IPS DF 6.9 (cell line): ENCODE measurements around the gene NDUFS6.

ENCODE experiments used
- DNase-seq: peaks from one replicate; pipeline ENCODE4 v3.0.0-alpha.2; 2013; ENCODE audit warnings: low read depth, low spot score
- H3K27ac ChIP-seq: one replicate; pipeline ENCODE4 v1.5.1; 2013; ENCODE audit warnings: low read length, control low read depth
- H3K27me3 ChIP-seq: 2 replicates; pipeline ENCODE4 v1.6.1; 2013; ENCODE audit warnings: mild to moderate bottlenecking, low read length; ENCODE audit not compliant: control insufficient read depth, insufficient read depth
- H3K36me3 ChIP-seq: 2 replicates; pipeline ENCODE4 v1.6.1; 2013; ENCODE audit warnings: low read length; ENCODE audit not compliant: control insufficient read depth, insufficient read depth
- H3K4me1 ChIP-seq: 2 replicates; pipeline ENCODE4 v1.6.1; 2013; ENCODE audit warnings: low read length; ENCODE audit not compliant: control insufficient read depth, insufficient read depth
- H3K4me3 ChIP-seq: 2 replicates; pipeline ENCODE4 v1.5.1; 2013; ENCODE audit warnings: mild to moderate bottlenecking, low read length
- H3K9me3 ChIP-seq: 2 replicates; pipeline ENCODE4 v1.6.1; 2013; ENCODE audit warnings: low read length, inconsistent platforms; ENCODE audit not compliant: control insufficient read depth, insufficient read depth
- WGBS: extraction: QIAGEN DNeasy Blood & Tissue Kit; methylation state at CpG from one replicate; pipeline ENCODE4 v1.1.7; 2013; ENCODE audit warnings: mixed read lengths, missing lambda C conversion rate; ENCODE audit not compliant: insufficient read length, insufficient coverage; 5-methylcytosine and 5-hydroxymethylcytosine counted together

NDUFS6 gene

DNA sequence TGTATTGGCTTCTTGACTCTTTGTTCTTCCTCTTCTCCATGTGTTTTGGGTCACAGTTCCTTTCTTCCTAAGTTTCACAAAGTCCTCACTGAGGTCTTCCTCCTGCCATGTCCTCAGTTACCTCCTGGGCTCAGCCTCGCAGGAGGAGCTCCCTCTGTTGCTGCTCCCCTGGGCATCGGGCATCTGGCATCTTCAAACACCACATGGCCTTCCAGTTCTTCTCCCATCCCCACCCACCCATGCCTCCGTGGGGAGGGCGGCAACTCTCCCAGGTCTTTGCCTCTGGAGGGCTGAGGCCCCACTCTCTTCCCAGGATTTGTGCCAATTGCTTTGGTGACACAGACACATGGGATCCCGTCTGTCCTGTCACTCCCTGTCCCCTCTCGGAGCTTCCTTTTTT, 24.4 kb upstream of the NDUFS6 start:
- H3K36me3 ChIP-seq = no peaks in the 10 kb centered on the region
- WGBS = no CpG with 5 or more reads among the region's 6 CpGs
- no peaks in the 10 kb centered on the region for H3K27me3 ChIP-seq
- H3K4me3 ChIP-seq = no peak overlapping the region
- no peaks in the 10 kb centered on the region for H3K9me3 ChIP-seq
- H3K27ac ChIP-seq = no peak overlapping the region
- DNase-seq = no peak
- no peaks in the 10 kb centered on the region for H3K4me1 ChIP-seq

DNA sequence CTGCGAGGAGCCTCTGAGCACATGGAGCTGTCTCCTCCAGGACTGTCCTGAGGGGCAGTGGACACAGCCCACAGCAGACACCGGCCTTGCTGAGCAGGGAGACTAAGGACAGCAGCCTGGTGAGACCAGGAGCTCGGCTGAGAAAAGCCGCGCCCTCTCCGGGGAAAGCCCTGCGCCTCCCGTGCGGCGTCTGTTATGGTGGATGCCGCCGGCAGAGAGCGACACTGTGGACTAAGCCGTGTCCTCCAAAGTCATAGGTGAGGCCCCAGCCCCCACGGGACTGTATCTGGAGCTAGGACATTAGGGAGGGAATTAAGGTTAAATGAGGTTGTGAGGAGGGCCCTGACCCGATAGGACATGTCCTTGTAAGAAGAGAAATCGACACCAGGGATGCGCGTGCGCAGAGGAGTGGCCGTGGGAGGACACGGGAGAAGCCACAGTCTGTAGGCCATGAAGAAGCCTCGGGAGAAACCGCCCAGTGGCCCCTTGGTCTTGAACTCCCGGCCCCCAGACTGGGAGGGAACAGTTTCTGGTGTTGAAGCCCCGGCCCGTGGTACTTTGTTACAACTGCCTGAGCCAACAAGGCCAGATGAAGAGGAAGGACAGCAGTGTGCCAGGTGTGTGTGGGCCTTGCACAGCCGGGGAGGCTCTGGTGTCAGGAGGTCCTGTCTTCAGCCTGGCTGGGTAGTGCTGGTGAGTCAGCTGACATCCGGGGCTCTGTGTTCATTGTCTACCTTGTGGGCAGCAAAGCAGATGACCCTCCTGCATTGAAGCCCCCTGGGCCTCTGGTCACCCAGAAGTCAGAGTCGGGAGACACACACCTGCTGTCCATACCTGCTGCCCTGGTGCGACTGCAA, 23.7 kb upstream of the NDUFS6 start:
- Histone ChIP-seq H3K27ac (no peak overlapping the region), H3K27me3 (no peaks in the 10 kb centered on the region), H3K4me1 (no peaks in the 10 kb centered on the region), H3K4me3 (no peak overlapping the region), H3K36me3 (no peaks in the 10 kb centered on the region), H3K9me3 (no peaks in the 10 kb centered on the region)
- no peak for DNase-seq
- WGBS = no CpG with 5 or more reads among the region's 31 CpGs

DNA sequence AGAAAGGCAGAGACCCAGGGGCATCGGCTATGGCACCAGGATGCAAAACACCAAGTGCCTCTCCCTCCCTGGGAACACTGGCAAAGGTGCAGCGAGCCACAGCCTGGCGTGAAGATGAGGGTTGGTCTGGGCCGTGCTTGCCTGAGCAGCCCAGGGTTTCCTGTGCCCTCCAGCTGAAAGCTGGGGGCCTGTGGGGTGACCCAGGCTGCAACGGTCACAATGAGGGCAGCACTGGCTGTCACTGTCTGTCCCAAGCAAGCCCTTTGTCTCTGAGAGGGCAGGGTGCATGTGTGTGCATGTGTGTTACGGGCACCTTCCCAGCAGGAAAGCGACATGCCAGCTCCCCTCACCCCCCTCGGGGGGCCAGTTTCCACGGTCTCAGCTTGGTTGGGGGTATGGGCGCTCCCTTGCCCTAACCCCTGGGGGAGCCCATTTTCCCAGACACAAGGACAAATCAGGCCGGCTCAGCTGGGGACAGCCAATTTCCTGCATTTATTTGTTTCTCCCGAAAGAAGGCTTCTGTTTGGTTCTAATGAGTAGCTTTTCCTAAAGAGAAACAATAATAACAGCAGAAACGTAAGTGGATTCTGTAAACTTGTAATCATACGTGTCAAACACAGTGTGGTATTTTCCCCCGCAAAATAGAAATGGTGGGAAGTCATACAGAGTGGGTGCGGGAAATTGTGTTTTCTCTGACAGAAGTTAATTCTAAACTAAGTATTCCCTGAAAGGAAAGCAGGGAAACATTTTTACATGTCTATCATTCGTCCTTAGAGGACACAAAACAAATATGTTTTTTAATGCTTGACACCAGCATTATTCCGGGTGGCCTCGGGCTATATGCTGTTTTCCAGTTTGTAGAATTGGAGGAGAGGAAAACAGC, 22.8 kb upstream of the NDUFS6 start:
- H3K9me3 ChIP-seq = no peaks in the 10 kb centered on the region
- H3K4me1 ChIP-seq = no peaks in the 10 kb centered on the region
- H3K27ac ChIP-seq = no peak overlapping the region
- no CpG with 5 or more reads among the region's 19 CpGs for WGBS
- no peak overlapping the region for H3K4me3 ChIP-seq
- no peak for DNase-seq
- no peaks in the 10 kb centered on the region for H3K27me3 ChIP-seq
- no peaks in the 10 kb centered on the region for H3K36me3 ChIP-seq

DNA sequence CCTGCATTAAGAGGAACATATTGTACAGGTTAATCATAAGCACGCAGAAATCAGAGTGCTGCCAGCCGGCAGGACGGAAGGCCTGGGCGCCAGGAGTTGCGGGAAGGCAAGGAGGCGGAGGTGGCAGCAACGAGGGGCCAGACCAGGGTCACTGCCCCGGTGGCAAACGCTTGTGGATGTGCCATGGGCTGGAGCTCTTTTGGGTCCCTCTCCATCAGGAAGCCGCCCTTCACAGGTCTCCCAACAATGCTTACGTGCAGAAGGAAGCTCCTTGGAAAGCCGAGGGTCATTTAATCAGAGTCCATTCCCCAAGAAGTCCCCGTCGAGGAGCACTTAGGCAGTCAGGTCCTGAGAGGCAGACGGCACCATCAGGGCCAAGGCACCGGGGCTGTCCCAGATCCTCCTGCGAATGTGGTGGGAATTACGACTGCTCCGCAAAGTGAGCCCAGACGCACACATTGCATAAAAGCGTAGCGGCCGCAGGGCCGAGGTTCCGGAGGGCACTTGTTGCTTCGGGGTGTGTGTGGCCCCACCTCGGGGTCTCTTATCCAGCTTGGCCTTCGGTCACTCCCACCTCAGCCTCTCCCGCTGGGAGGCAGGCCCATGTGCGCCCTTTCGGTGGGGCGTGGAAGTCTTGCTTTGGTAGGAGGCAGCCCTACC, 22.1 kb upstream of the NDUFS6 start:
- no peaks in the 10 kb centered on the region for H3K27me3 ChIP-seq
- H3K36me3 ChIP-seq = no peaks in the 10 kb centered on the region
- H3K4me3 ChIP-seq = no peak overlapping the region
- H3K27ac ChIP-seq = no peak overlapping the region
- no peaks in the 10 kb centered on the region for H3K9me3 ChIP-seq
- no peaks in the 10 kb centered on the region for H3K4me1 ChIP-seq
- WGBS = no CpG with 5 or more reads among the region's 32 CpGs
- DNase-seq = no peak

DNA sequence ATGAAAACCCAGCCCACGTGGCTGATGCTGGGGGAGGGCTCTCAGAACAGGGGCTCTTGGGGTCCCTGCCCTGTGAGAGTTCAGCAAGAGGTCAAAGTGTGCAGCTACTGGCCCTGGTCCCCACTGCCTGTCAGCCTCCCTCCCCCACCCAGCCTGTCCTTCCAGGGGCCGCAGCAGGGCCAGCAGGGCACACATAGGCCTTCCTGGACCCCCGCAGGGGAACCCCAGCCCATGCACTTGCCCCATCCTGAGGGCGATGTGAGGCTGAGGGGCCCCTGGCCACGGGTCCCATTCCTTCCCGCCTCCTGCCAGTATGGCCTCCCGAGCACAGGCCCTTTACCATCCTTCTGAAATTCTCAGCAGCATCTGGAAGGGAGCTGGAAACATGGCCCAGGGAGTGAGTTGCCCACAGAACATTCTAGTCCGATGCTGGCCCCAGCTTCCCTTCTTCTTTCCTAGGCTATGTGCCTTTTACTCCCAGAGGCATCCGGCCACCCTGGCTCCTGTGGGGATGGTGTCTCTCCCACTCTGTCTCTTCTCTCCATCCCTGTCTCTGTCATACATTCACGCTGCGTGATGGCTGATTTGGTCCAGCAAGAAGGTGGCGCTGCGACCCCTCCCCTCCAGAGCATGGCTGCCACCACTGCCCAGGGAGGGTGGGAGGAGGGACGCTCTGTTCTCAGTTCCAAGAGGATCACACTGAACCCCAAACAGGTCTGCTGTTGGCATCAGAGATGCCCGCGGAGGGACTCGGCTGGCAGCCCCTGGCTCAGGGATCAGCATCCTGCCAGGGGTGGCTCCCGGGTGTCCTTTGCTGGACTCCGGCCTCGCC, 21.2 kb upstream of the NDUFS6 start:
- no peaks in the 10 kb centered on the region for H3K4me1 ChIP-seq
- no peaks in the 10 kb centered on the region for H3K27me3 ChIP-seq
- no peak overlapping the region for H3K4me3 ChIP-seq
- WGBS = no CpG with 5 or more reads among the region's 20 CpGs
- no peak overlapping the region for H3K27ac ChIP-seq
- no peaks in the 10 kb centered on the region for H3K9me3 ChIP-seq
- H3K36me3 ChIP-seq = no peaks in the 10 kb centered on the region
- DNase-seq = no peak

DNA sequence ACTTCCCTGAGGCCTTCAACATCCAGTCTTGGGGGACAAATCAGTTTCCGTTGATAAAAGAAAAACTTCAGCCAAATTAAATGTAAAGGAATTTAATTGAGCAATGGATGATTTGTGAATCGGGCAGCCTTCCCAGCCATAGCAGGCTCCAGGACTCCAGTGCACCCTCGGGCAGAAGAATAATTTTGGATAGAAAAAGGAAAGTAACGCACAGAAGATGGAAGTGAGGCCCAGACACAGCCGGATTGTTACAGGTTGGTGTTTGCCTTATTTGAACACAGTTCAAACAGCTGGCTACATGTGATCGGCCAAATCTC, 20.6 kb upstream of the NDUFS6 start:
- no peaks in the 10 kb centered on the region for H3K27me3 ChIP-seq

DNA sequence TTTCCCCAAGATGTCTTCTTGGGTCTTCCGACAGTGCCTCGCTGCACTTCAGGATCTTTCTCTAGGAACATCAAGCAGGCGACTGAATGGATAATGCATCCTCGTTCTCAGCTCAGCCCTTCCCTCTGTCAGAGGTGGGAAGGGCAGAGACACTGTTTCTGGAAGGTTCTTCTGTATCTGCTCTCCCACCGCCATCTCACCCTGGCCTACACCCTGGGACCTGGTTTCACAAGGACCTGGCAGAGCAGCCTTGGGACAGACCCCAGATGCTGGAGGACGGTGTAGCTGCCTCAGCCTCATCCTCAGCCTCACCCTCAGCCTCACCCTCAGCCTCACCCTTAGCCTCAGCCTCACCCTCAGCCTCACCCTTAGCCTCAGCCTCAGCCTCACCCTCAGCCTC, 20.1 kb upstream of the NDUFS6 start:
- Histone ChIP-seq H3K27me3 (no peaks in the 10 kb centered on the region), H3K4me1 (no peaks in the 10 kb centered on the region), H3K27ac (no peak overlapping the region), H3K9me3 (no peaks in the 10 kb centered on the region), H3K36me3 (no peaks in the 10 kb centered on the region), H3K4me3 (no peak overlapping the region)
- no peak for DNase-seq
- WGBS = no CpG with 5 or more reads among the region's 6 CpGs

More for the DNA sequence above, 20.6 kb upstream of the NDUFS6 start:
- Histone ChIP-seq H3K4me3 (no peak overlapping the region), H3K9me3 (no peaks in the 10 kb centered on the region), H3K36me3 (no peaks in the 10 kb centered on the region), H3K4me1 (no peaks in the 10 kb centered on the region), H3K27ac (no peak overlapping the region)
- no CpG with 5 or more reads among the region's 6 CpGs for WGBS
- no peak for DNase-seq

- Histone ChIP-seq H3K4me3 (no peak overlapping the region), H3K27me3 (no peaks in the 10 kb centered on the region)
- no peak for DNase-seq
Observed at GRCh38 chr5:1781726-1782384, 19.4 kb upstream of the NDUFS6 start.

GRCh38 chr5:1782385-1783215, 18.6 kb upstream of the NDUFS6 start:
- no peaks in the 10 kb centered on the region for H3K36me3 ChIP-seq
- H3K27me3 ChIP-seq = no peaks in the 10 kb centered on the region
- no peaks in the 10 kb centered on the region for H3K4me1 ChIP-seq
- H3K4me3 ChIP-seq = no peak overlapping the region
- H3K9me3 ChIP-seq = no peaks in the 10 kb centered on the region
- H3K27ac ChIP-seq = no peak overlapping the region
- no peak for DNase-seq
- no CpG with 5 or more reads among the region's 14 CpGs for WGBS

More at GRCh38 chr5:1781726-1782384, 19.4 kb upstream of the NDUFS6 start:
- WGBS = no CpG with 5 or more reads among the region's 9 CpGs
- H3K4me1 ChIP-seq = no peaks in the 10 kb centered on the region
- no peak overlapping the region for H3K27ac ChIP-seq
- H3K36me3 ChIP-seq = no peaks in the 10 kb centered on the region
- H3K9me3 ChIP-seq = no peaks in the 10 kb centered on the region
